ENCODE data around the gene SMURF2. TPM values are rescaled to one million over a fixed set of nuclear protein-coding genes. Genes with fewer than 3 reads are reported as not detected.
A peak's percentile ranks its signal among the peaks of the same experiment; 100 is the strongest.

Gene SMURF2
- total and polyA plus RNA-seq, 9 of the 15 experiments (the other 6 are each of a cell fraction or from before 2014, with no cell fraction given) = 3.8 to 22.0 (median 14.8) TPM

- 0 out of 2 replicates have a peak, but pooled peaks have one; percentile 37 for TF ChIP-seq KLF16 (IDR thresholded peaks at IDR 0.05)
- TF ChIP-seq ZNF239 (CRISPR knock-in tag; IDR thresholded peaks at IDR 0.05) = peak; percentile 41; the same call in 1 of the 2 replicates
- no peak for TF ChIP-seq CEBPZ (IDR thresholded peaks at IDR 0.05; ENCODE audit: borderline replicate concordance, low read depth, low read length)
- TF ChIP-seq PTTG1 (tag; IDR thresholded peaks at IDR 0.05; ENCODE audit: low read depth) = no peak
- no peak for TF ChIP-seq ZNF217 (CRISPR knock-in tag; IDR thresholded peaks at IDR 0.05)
- TF ChIP-seq KAT2B (IDR thresholded peaks at IDR 0.05; ENCODE audit: low read depth, low read length) = no peak
- no peak for TF ChIP-seq MECOM (CRISPR knock-in tag; IDR thresholded peaks at IDR 0.05)
- peak; percentile 21; the same call in 1 of the 2 replicates for TF ChIP-seq LEF1 (IDR thresholded peaks at IDR 0.05)
- no peak for TF ChIP-seq TAF15 (IDR thresholded peaks at IDR 0.05; ENCODE audit: low read depth, low read length)
- TF ChIP-seq RUNX1 (IDR thresholded peaks at IDR 0.05; ENCODE audit: low read depth) = no peak
- no peak for TF ChIP-seq TFE3 (CRISPR knock-in tag; IDR thresholded peaks at IDR 0.05)
- TF ChIP-seq XRCC5 (IDR thresholded peaks at IDR 0.05; ENCODE audit: low read depth, low read length) = no peak
- TF ChIP-seq ILK (tag; IDR thresholded peaks at IDR 0.05; ENCODE audit: borderline replicate concordance, low read depth) = 0 out of 2 replicates have a peak, but pooled peaks have one; percentile 48
- TF ChIP-seq SMARCC2 (IDR thresholded peaks at IDR 0.05; ENCODE audit: low read depth) = no peak
- TF ChIP-seq ZNF263 (CRISPR knock-in tag; IDR thresholded peaks at IDR 0.05; ENCODE audit: borderline replicate concordance) = no peak
- TF ChIP-seq THRAP3 (IDR thresholded peaks at IDR 0.05; ENCODE audit: borderline replicate concordance) = peak; percentile 84
- TF ChIP-seq ARID3A (IDR thresholded peaks at IDR 0.05; ENCODE audit: borderline replicate concordance, low read depth, low read length) = no peak
- no peak for TF ChIP-seq ZNF224 (CRISPR knock-in tag; IDR thresholded peaks at IDR 0.05)
- peak; percentile 70 for TF ChIP-seq NCOR1 (IDR thresholded peaks at IDR 0.05)
- no peak for TF ChIP-seq ZNF512 (tag; IDR thresholded peaks at IDR 0.05)
Observed at GRCh38 chr17:64496786-64497564, 165.1 kb downstream of the SMURF2 start, which contains the start of gene POLG2 (continued).

Data from K562 (cell line).